Stomach (tissue), 9 donors: ENCODE measurements around the gene ATP23. TPM values are rescaled to one million over a fixed set of nuclear protein-coding genes. Genes with fewer than 3 reads are reported as not detected.

Experiments used
- DNase-seq, 2 donors: peaks; one replicate each; pipeline versions ENCODE4 v3.0.0 to v3.0.0-alpha.2; 2013 to 2019
- H3K27ac ChIP-seq, 5 donors: fragments of 200-600 bp in 4 of 5; sonication (generic) in 4 of 5; one replicate each; pipeline ENCODE4 v1.5.1; 2013 to 2019; ENCODE audit warnings: mild to moderate bottlenecking in 1 of 5, moderate library complexity in 1 of 5
- H3K27me3 ChIP-seq, 3 donors: fragments of 200-600 bp; sonication (generic); one replicate each; pipeline ENCODE4 v1.5.1; 2017 to 2019; ENCODE audit warnings: mixed run types in 1 of 3
- H3K36me3 ChIP-seq, 4 donors: fragments of 200-600 bp; sonication (generic); 1 replicate in 3 of 4; 2 replicates in 1 of 4; pipeline ENCODE4 v1.5.1; 2016 to 2019
- H3K4me1 ChIP-seq, 4 donors: fragments of 200-600 bp; sonication (generic); one replicate each; pipeline ENCODE4 v1.5.1; 2016 to 2019
- H3K4me3 ChIP-seq, 4 donors: fragments of 200-600 bp; sonication (generic) in 3 of 4; one replicate each; pipeline ENCODE4 v1.5.1; 2016 to 2019; ENCODE audit warnings: mild to moderate bottlenecking in 1 of 4
- H3K9me3 ChIP-seq, 4 donors: fragments of 200-600 bp; sonication (generic); one replicate each; pipeline ENCODE4 v1.5.1; 2016 to 2019
- CTCF ChIP-seq, 7 experiments: fragments of 450-650 bp in 4 of 7; fragments of 200-600 bp in 3 of 7; sonication (generic) in 3 of 7; IDR thresholded peaks; one replicate each; pipeline ENCODE4 v1.5.1; 2016 to 2019; ENCODE audit warnings: antibody characterized with exemption in 7 of 7, control low read depth in 2 of 7, mild to moderate bottlenecking in 1 of 7
- EP300 ChIP-seq: sonication (generic); formaldehyde crosslinking; IDR thresholded peaks from one replicate; pipeline ENCODE4 v1.6.1; 2017; ENCODE audit warnings: antibody characterized with exemption
- POLR2A ChIP-seq, 4 donors: fragments of 450-650 bp; IDR thresholded peaks; one replicate each; pipeline ENCODE4 v1.6.1; 2016; ENCODE audit warnings: antibody characterized with exemption in 4 of 4, control low read depth in 2 of 4, mild to moderate bottlenecking in 1 of 4, moderate library complexity in 1 of 4
- POLR2AphosphoS5 ChIP-seq, 3 donors: sonication (generic); formaldehyde crosslinking; IDR thresholded peaks; one replicate each; pipeline ENCODE4 v1.6.1; 2016; ENCODE audit warnings: antibody characterized with exemption in 3 of 3
- WGBS, 5 donors: extraction: QIAGEN DNeasy Blood & Tissue Kit in 3 of 5; methylation state at CpG; one replicate each; pipeline versions ENCODE4 v1.1.5 to v1.1.7; 2013 to 2018; 5-methylcytosine and 5-hydroxymethylcytosine counted together
- intact Hi-C: fragments of 100-400 bp; cut with DNase I; formaldehyde crosslinking; loops from one replicate; pipeline ENCODE4 v1.15.1; 2023; ENCODE audit warnings: low total_unique reads
- polyA plus RNA-seq, 3 donors: library from polyadenylated mRNA; stranded (reverse); fragments of 200-250 nt; gene quantifications; one replicate each; pipeline ENCODE4 v1.2.3, GENCODE V29; 2013
- total RNA-seq, 5 donors: library from RNA; depleted of rRNA; stranded (reverse); fragments of >200 nt; gene quantifications; one replicate each; pipeline versions ENCODE4 v1.1.0 to v1.2.3, GENCODE V29; 2014 to 2016
- donor health status: healthy with polysubstance abuse.
- donor health status: Bipolar disorder and iron deficiency.
- donor health status: healthy.

The ATP23 gene
- total and polyA plus RNA-seq, 8 donors = 4.1 to 18.0 (median 6.9) TPM

GRCh38 chr12:57899010-57899662 is 42.2 kb upstream of the ATP23 start:
- peaks cover 49 to 56% (median 54%) of the 10 kb centered on the region in 4 donors for H3K4me1 ChIP-seq
- no peaks in the 10 kb centered on the region for H3K36me3 ChIP-seq
- DNase-seq = peak; percentile 49 to 53
- H3K4me3 ChIP-seq = no peak overlapping the region
- intact Hi-C loops = loop anchor here (5.0 kb wide), 1 partner anchor 57 kb away; no protein-coding TSS in a partner anchor
- WGBS, 5 donors = 19 to 41% (median 24%) methylated on average over 10 of the region's 10 CpGs
- peak overlapping the region; percentile 36 to 98 (median 97) for H3K27ac ChIP-seq
- H3K9me3 ChIP-seq = no peaks in the 10 kb centered on the region
- H3K27me3 ChIP-seq = no peaks in the 10 kb centered on the region
- no peak for TF ChIP-seq POLR2A (IDR thresholded peaks at IDR 0.05)
- no peak for TF ChIP-seq CTCF (IDR thresholded peaks at IDR 0.05)
- no peak for TF ChIP-seq POLR2AphosphoS5 (IDR thresholded peaks at IDR 0.05)
- TF ChIP-seq EP300 = no peak

- TF ChIP-seq POLR2AphosphoS5 (IDR thresholded peaks at IDR 0.05) (no peak), EP300 (no peak), CTCF (IDR thresholded peaks at IDR 0.05) (no peak), POLR2A (IDR thresholded peaks at IDR 0.05) (no peak)
- Histone ChIP-seq H3K4me1 (peaks cover 23 to 34% (median 29%) of the 10 kb centered on the region in 4 donors), H3K9me3 (no peaks in the 10 kb centered on the region), H3K27me3 (no peaks in the 10 kb centered on the region), H3K36me3 (no peaks in the 10 kb centered on the region), H3K27ac (no peak overlapping the region), H3K4me3 (no peak overlapping the region)
- intact Hi-C loops = no loop called here
- DNase-seq = no peak
- 60 to 75% (median 67%) methylated on average over 3 of the region's 3 CpGs for WGBS, 5 donors
Observed at GRCh38 chr12:57902478-57902969, 38.8 kb upstream of the ATP23 start.

- TF ChIP-seq POLR2A (IDR thresholded peaks at IDR 0.05) (no peak), POLR2AphosphoS5 (IDR thresholded peaks at IDR 0.05) (no peak), EP300 (no peak), CTCF (IDR thresholded peaks at IDR 0.05) (no peak)
- H3K27ac ChIP-seq = no peak overlapping the region
- intact Hi-C loops = no loop called here
- DNase-seq = no peak
- H3K4me1 ChIP-seq = peaks cover 4 to 15% (median 10%) of the 10 kb centered on the region in 4 donors
- no peaks in the 10 kb centered on the region for H3K36me3 ChIP-seq
- H3K27me3 ChIP-seq = no peaks in the 10 kb centered on the region
- H3K4me3 ChIP-seq = no peak overlapping the region
- WGBS, 5 donors = 85 to 93% (median 91%) methylated on average over 4 of the region's 4 CpGs
- no peaks in the 10 kb centered on the region for H3K9me3 ChIP-seq
Observed at GRCh38 chr12:57904426-57904825, 36.9 kb upstream of the ATP23 start.

GRCh38 chr12:57904848-57905811 is 36.2 kb upstream of the ATP23 start:
- intact Hi-C loops = no loop called here
- 37 to 41% (median 38%) methylated on average over 26 of the region's 26 CpGs for WGBS, 5 donors
- no peaks in the 10 kb centered on the region for H3K9me3 ChIP-seq
- TF ChIP-seq POLR2AphosphoS5 (IDR thresholded peaks at IDR 0.05) (peak in 2 of 3 donors; percentile 50 to 92), POLR2A (IDR thresholded peaks at IDR 0.05) (no peak), EP300 (no peak), CTCF (IDR thresholded peaks at IDR 0.05) (peak in 6 of 7 experiments; percentile 94 to 100 (median 100))
- H3K4me3 ChIP-seq = peak overlapping the region in 1 of 4 donors; percentile 26
- H3K4me1 ChIP-seq = peaks cover 4 to 12% (median 8%) of the 10 kb centered on the region in 4 donors
- H3K27ac ChIP-seq = peak overlapping the region in 1 of 5 donors; percentile 46
- no peaks in the 10 kb centered on the region for H3K36me3 ChIP-seq
- no peaks in the 10 kb centered on the region for H3K27me3 ChIP-seq
- DNase-seq = peak; percentile 90 to 95
